Immature natural killer cell (primary cell): ENCODE measurements around the gene WDFY1. TPM values are rescaled to one million over a fixed set of nuclear protein-coding genes. Genes with fewer than 3 reads are reported as not detected.
A peak's percentile ranks its signal among the peaks of the same experiment; 100 is the strongest.
"Not testable (repeated sequence)": the region's sequence is repeated elsewhere in the genome, so short reads cannot be mapped to it uniquely, and the experiment has no call there.

ENCODE experiments used
- DNase-seq, 3 donors: peaks; one replicate each; pipeline ENCODE4 v3.0.0; 2022; ENCODE audit warnings: mixed read lengths in 1 of 3
- H3K27ac Mint-ChIP-seq, 6 donors: one replicate each; pipeline ENCODE4 v1.8.0; 2020; ENCODE audit warnings: mixed read lengths in 6 of 6, mild to moderate bottlenecking in 5 of 6, inconsistent platforms in 4 of 6, moderate library complexity in 3 of 6
- H3K27me3 Mint-ChIP-seq, 3 donors: one replicate each; pipeline ENCODE4 v1.8.0; 2020 to 2021; ENCODE audit warnings: low read depth in 3 of 3, mild to moderate bottlenecking in 3 of 3, mixed read lengths in 3 of 3, moderate library complexity in 3 of 3, inconsistent platforms in 1 of 3
- H3K36me3 Mint-ChIP-seq, 3 donors: one replicate each; pipeline ENCODE4 v1.8.0; 2020; ENCODE audit warnings: mixed read lengths in 3 of 3, inconsistent platforms in 2 of 3, mild to moderate bottlenecking in 2 of 3
- H3K4me1 Mint-ChIP-seq, 2 donors: one replicate each; pipeline ENCODE4 v1.8.0; 2020; ENCODE audit warnings: inconsistent platforms in 2 of 2, mild to moderate bottlenecking in 2 of 2, mixed read lengths in 2 of 2, moderate library complexity in 1 of 2
- H3K4me3 Mint-ChIP-seq, 5 donors: one replicate each; pipeline ENCODE4 v1.8.0; 2020; ENCODE audit warnings: mild to moderate bottlenecking in 5 of 5, mixed read lengths in 5 of 5, inconsistent platforms in 3 of 5, moderate library complexity in 3 of 5
- H3K9me3 Mint-ChIP-seq, 6 donors: one replicate each; pipeline ENCODE4 v1.8.0; 2020; ENCODE audit warnings: mild to moderate bottlenecking in 6 of 6, mixed read lengths in 6 of 6, inconsistent platforms in 4 of 6, moderate library complexity in 3 of 6
- polyA plus RNA-seq, 3 donors: library from polyadenylated mRNA; unstranded; fragments of 300-500 nt; fragmentation: Illumina TruSeq; gene quantifications; one replicate each; pipeline ENCODE4 v1.2.3, GENCODE V29; 2021

WDFY1 gene
- polyA plus RNA-seq, 3 donors from 2014 or later: 39.3 to 58.8 (median 51.0) TPM

GRCh38 chr2:223894009-223894408, 51.1 kb downstream of the WDFY1 start:
- Mint-ChIP-seq H3K4me3 (no peak overlapping the region), H3K27me3 (peaks cover 0 to 4% (median 2%) of the 10 kb centered on the region in 3 donors), H3K9me3 (no peaks in the 10 kb centered on the region), H3K36me3 (peaks cover 19 to 55% (median 23%) of the 10 kb centered on the region in 3 donors), H3K27ac (no peak overlapping the region), H3K4me1 (peaks cover 12 to 26% of the 10 kb centered on the region in 2 donors)
- no peak for DNase-seq

GRCh38 chr2:223890721-223891120, 54.4 kb downstream of the WDFY1 start:
- Mint-ChIP-seq H3K27me3 (peaks cover 0 to 4% (median 2%) of the 10 kb centered on the region in 3 donors), H3K9me3 (no peaks in the 10 kb centered on the region), H3K4me1 (peaks cover 2 to 5% of the 10 kb centered on the region in 2 donors), H3K27ac (no peak overlapping the region), H3K4me3 (no peak overlapping the region), H3K36me3 (peaks cover 14 to 50% (median 21%) of the 10 kb centered on the region in 3 donors)
- no peak for DNase-seq

DNA sequence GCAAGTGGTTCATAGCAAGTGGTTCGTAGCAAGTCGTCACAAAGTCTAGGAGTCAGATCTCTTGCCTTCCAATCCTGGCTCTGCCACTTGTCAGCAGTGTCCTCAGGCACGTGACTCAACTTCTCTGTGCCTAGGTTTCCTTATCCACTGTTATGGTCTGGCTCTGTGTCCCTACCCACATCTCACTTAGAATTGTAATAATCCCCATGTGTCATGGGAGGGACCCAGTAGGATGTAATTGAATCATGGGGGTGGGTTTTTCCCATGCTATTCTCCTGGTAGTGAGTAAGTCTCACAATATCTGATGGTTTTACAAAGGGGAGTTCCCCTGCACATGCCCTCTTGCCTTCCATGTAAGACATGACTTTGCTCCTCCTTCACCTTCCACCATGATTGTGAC, 55.9 kb downstream of the WDFY1 start:
- H3K27ac Mint-ChIP-seq: no peak overlapping the region
- H3K27me3 Mint-ChIP-seq: peaks cover 0 to 2% (median 0%) of the 10 kb centered on the region in 3 donors
- H3K4me1 Mint-ChIP-seq: peaks cover 0 to 1% of the 10 kb centered on the region in 2 donors
- no peak for DNase-seq
- H3K36me3 Mint-ChIP-seq: peaks cover 18 to 51% (median 20%) of the 10 kb centered on the region in 3 donors
- H3K4me3 Mint-ChIP-seq: no peak overlapping the region
- H3K9me3 Mint-ChIP-seq: no peaks in the 10 kb centered on the region

DNA sequence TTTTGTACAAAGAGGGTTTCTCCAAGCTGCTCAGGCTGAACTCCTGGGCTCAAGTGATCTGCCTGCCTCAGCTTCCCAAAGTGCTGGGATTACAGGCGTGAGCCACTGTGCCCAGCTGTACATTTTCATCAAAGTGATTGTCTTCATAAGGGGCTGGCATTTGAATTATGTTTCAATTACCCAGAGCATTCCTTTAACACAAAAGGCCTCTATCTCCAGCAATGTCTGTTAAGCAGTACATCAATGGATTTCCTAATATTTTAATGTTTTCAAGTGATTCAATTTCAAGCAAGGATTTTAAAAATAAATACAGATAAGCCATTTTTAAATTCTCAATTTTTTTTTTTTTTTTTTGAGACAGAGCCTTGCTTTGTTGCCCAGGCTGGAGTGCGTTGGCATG, 56.9 kb downstream of the WDFY1 start:
- H3K4me3 Mint-ChIP-seq: no peak overlapping the region
- H3K27ac Mint-ChIP-seq: peak overlapping the region in 1 of 6 donors; percentile 11
- no peaks in the 10 kb centered on the region for H3K9me3 Mint-ChIP-seq
- DNase-seq: no peak
- H3K27me3 Mint-ChIP-seq: peaks cover 0 to 2% (median 0%) of the 10 kb centered on the region in 3 donors
- peaks cover 19 to 49% (median 20%) of the 10 kb centered on the region in 3 donors for H3K36me3 Mint-ChIP-seq
- H3K4me1 Mint-ChIP-seq: peaks cover 0 to 1% of the 10 kb centered on the region in 2 donors

- peak overlapping the region in 2 of 6 donors; percentile 14 to 48 for H3K27ac Mint-ChIP-seq
- peaks cover 23 to 45% (median 23%) of the 10 kb centered on the region in 3 donors for H3K36me3 Mint-ChIP-seq
- no peaks in the 10 kb centered on the region for H3K27me3 Mint-ChIP-seq
- H3K9me3 Mint-ChIP-seq: no peaks in the 10 kb centered on the region
- peaks cover 3 to 4% of the 10 kb centered on the region in 2 donors for H3K4me1 Mint-ChIP-seq
- no peak overlapping the region for H3K4me3 Mint-ChIP-seq
- no peak for DNase-seq
Observed at GRCh38 chr2:223887127-223887526, 58.0 kb downstream of the WDFY1 start.

DNA sequence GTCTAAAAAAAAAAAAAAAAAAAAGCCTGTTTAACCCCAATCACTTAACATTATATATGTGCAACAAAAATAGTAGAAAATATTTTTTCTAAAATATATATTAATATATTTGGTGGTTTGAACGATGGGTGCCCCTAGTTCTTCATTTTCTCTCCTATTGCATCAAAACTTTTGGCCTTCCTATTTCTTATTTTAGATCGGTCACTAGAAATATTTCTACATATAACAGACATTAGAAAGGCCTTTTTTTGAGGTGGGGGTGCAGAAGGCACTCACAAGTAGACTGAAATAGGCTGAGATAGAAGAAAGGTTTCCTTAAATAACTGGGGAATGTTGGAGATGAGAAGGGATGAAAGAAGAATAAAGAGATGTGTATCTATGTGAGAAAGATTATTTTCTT, 58.4 kb downstream of the WDFY1 start:
- Mint-ChIP-seq H3K27me3 (peaks cover 0 to 2% (median 0%) of the 10 kb centered on the region in 3 donors), H3K36me3 (peaks cover 23 to 47% (median 26%) of the 10 kb centered on the region in 3 donors), H3K9me3 (no peaks in the 10 kb centered on the region), H3K27ac (peak overlapping the region in 2 of 6 donors; percentile 14 to 48), H3K4me1 (peaks cover 6 to 8% of the 10 kb centered on the region in 2 donors), H3K4me3 (no peak overlapping the region)
- DNase-seq: no peak

GRCh38 chr2:223884399-223884798, 60.7 kb downstream of the WDFY1 start:
- no peaks in the 10 kb centered on the region for H3K9me3 Mint-ChIP-seq
- H3K4me3 Mint-ChIP-seq: no peak overlapping the region
- peak overlapping the region in 1 of 6 donors; percentile 29 for H3K27ac Mint-ChIP-seq
- H3K4me1 Mint-ChIP-seq: peaks cover 6 to 10% of the 10 kb centered on the region in 2 donors
- H3K36me3 Mint-ChIP-seq: peaks cover 25 to 51% (median 25%) of the 10 kb centered on the region in 3 donors
- H3K27me3 Mint-ChIP-seq: peaks cover 0 to 2% (median 0%) of the 10 kb centered on the region in 3 donors
- DNase-seq: no peak

GRCh38 chr2:223882715-223883114, 62.4 kb downstream of the WDFY1 start:
- no peak overlapping the region for H3K4me3 Mint-ChIP-seq
- H3K36me3 Mint-ChIP-seq: peaks cover 28 to 57% (median 30%) of the 10 kb centered on the region in 3 donors
- H3K27me3 Mint-ChIP-seq: peaks cover 0 to 2% (median 0%) of the 10 kb centered on the region in 3 donors
- DNase-seq: no peak
- peaks cover 6 to 10% of the 10 kb centered on the region in 2 donors for H3K4me1 Mint-ChIP-seq
- peak overlapping the region in 2 of 6 donors; percentile 74 to 84 for H3K27ac Mint-ChIP-seq
- no peaks in the 10 kb centered on the region for H3K9me3 Mint-ChIP-seq

- H3K4me1 Mint-ChIP-seq: peaks cover 6 to 10% of the 10 kb centered on the region in 2 donors
- H3K36me3 Mint-ChIP-seq: peaks cover 33 to 58% (median 34%) of the 10 kb centered on the region in 3 donors
- H3K4me3 Mint-ChIP-seq: no peak overlapping the region
- H3K27ac Mint-ChIP-seq: peak overlapping the region in 3 of 6 donors; percentile 46 to 84 (median 77)
- no peak for DNase-seq
- peaks cover 0 to 2% (median 0%) of the 10 kb centered on the region in 3 donors for H3K27me3 Mint-ChIP-seq
- no peaks in the 10 kb centered on the region for H3K9me3 Mint-ChIP-seq
Observed at GRCh38 chr2:223880796-223881195, 64.3 kb downstream of the WDFY1 start.

DNA sequence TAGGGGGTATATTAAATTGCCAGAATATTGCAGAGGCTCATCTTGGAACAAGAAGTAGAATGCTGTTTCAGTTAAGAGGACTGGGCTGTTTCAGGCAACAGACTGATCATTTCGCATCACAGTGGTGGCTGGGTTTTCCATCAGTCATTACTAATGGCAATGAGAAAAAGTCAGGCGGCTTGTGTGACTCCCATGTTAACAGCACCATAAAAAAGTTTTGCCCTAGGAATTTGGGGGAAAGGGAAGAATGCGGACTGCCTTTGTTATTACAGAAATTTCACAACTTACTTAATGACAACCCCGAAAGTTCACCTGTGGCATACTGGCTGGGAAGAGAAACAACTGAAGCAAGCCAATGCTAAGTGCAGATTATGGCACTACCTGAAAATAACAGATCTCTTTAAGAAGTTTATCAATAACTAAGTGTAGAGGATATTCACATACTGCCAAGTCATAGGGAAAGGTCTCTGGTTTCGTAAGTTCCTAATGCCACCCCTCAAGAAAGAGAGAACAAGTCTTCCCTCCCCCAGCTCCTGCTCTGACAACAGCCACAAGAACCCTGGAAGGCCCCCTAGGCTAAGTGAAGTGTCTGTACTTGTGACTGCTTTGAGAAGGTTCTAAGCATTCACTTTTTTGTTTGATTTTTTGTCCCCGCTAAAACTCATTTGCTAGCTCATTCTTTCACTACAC, 67.3 kb downstream of the WDFY1 start:
- Mint-ChIP-seq H3K27ac (peak overlapping the region in 3 of 6 donors; percentile 23 to 37 (median 30)), H3K4me1 (peaks cover 6 to 10% of the 10 kb centered on the region in 2 donors)

DNA sequence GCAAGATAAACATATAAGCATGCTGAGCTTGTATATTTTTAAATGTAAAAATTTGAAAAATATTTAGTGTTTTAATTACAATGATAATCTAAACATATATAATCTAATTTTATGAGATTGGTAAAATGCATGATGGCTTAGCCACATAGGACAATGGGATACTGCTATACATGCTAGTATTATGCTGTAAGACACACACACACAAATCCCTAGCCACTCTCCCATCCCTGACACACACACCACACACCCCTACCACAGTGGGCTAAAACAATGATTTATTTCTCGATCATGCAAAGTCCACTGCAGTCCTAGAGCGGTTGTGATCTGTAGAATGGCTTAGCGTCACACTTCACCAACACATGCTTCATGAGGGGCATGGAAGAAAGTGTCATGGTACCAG, 71.5 kb downstream of the WDFY1 start:
- H3K36me3 Mint-ChIP-seq: peaks cover 34 to 45% (median 39%) of the 10 kb centered on the region in 3 donors
- no peak overlapping the region for H3K4me3 Mint-ChIP-seq
- DNase-seq: no peak
- no peaks in the 10 kb centered on the region for H3K27me3 Mint-ChIP-seq
- no peaks in the 10 kb centered on the region for H3K4me1 Mint-ChIP-seq
- peak overlapping the region in 3 of 6 donors; percentile 29 to 49 (median 40) for H3K27ac Mint-ChIP-seq
- H3K9me3 Mint-ChIP-seq: no peaks in the 10 kb centered on the region

More for the DNA sequence above, 67.3 kb downstream of the WDFY1 start:
- H3K4me3 Mint-ChIP-seq: no peak overlapping the region
- no peak for DNase-seq
- H3K36me3 Mint-ChIP-seq: peaks cover 31 to 50% (median 34%) of the 10 kb centered on the region in 3 donors
- no peaks in the 10 kb centered on the region for H3K9me3 Mint-ChIP-seq
- H3K27me3 Mint-ChIP-seq: peaks cover 0 to 2% (median 0%) of the 10 kb centered on the region in 3 donors

GRCh38 chr2:223872772-223873171, 72.4 kb downstream of the WDFY1 start:
- not testable (repeated sequence) for H3K4me1 Mint-ChIP-seq, H3K4me3 Mint-ChIP-seq, H3K27me3 Mint-ChIP-seq, DNase-seq, H3K9me3 Mint-ChIP-seq
- Mint-ChIP-seq H3K36me3 (peaks cover 26 to 37% (median 31%) of the 10 kb centered on the region in 3 donors), H3K27ac (peak overlapping the region in 1 of 6 donors; percentile 46)

GRCh38 chr2:223871661-223872060, 73.5 kb downstream of the WDFY1 start:
- peak overlapping the region in 1 of 6 donors; percentile 59 for H3K27ac Mint-ChIP-seq
- H3K27me3 Mint-ChIP-seq, H3K9me3 Mint-ChIP-seq, H3K4me3 Mint-ChIP-seq, H3K4me1 Mint-ChIP-seq, DNase-seq: not testable (repeated sequence)
- peaks cover 17 to 28% (median 24%) of the 10 kb centered on the region in 3 donors for H3K36me3 Mint-ChIP-seq

- H3K27ac Mint-ChIP-seq: peak overlapping the region in 1 of 6 donors; percentile 59
- peaks cover 0 to 2% (median 0%) of the 10 kb centered on the region in 3 donors for H3K27me3 Mint-ChIP-seq
- DNase-seq: no peak
- no peak overlapping the region for H3K4me3 Mint-ChIP-seq
- H3K36me3 Mint-ChIP-seq: peaks cover 14 to 28% (median 24%) of the 10 kb centered on the region in 3 donors
- H3K9me3 Mint-ChIP-seq: no peaks in the 10 kb centered on the region
- peaks cover 11 to 13% of the 10 kb centered on the region in 2 donors for H3K4me1 Mint-ChIP-seq
Observed at GRCh38 chr2:223870840-223871611, 74.1 kb downstream of the WDFY1 start.
